ENCODE data around the gene SMARCA4. TPM values are rescaled to one million over a fixed set of nuclear protein-coding genes. Genes with fewer than 3 reads are reported as not detected.
A peak's percentile ranks its signal among the peaks of the same experiment; 100 is the strongest.

The SMARCA4 gene
- 34.7 TPM for total RNA-seq
- long read RNA-seq, full-length matches to known transcripts, result 4 of 80 reads
- long read RNA-seq, partial matches to known transcripts, result 71 of 80 reads
- long read RNA-seq, other reads (novel, unspliced or antisense), result 5 of 80 reads

DNA sequence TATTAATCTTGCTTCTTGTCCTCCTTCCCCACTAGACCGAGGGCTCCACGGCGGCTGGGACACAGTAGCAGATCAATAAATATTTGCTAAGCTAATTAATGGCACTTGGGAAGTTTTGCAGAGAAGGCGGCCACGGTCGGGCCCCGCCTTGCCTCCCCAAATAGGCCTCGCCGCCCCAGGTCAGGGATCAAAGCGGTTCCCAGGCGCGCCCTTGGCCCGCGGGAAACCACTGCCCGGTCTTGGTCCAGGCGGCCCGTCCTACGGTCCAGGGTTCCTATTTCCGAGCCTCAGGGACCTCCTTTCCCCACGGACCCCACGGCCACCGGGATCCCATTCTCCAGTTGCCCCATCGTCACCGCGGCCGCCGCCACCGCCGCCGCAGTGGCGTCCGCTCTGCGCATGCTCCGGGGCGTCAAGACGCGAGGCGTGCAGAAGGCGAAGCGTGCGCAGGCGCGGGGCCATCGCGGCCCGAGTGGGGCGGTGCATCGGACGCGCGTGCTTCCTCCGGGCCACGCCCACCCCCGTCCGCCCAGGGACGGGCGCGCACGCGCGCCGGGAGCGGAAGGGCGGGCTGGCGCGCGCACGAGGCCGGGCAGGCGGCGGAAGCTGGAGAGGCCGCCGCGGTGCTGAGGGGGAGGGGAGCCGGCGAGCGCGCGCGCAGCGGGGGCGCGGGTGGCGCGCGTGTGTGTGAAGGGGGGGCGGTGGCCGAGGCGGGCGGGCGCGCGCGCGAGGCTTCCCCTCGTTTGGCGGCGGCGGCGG is at the start of gene SMARCA4:
TSS of gene SMARCA4 (plus strand) at position 717 of the 759 bp plus-strand sequence. CDS start 23,122 bp downstream, outside the sequence.
- DNase-seq, result peak; percentile 99
- ATAC-seq (ENCODE audit: poor library complexity), result peak; percentile 98
- intact Hi-C loops (cut with DNase I), result no loop called here

DNA sequence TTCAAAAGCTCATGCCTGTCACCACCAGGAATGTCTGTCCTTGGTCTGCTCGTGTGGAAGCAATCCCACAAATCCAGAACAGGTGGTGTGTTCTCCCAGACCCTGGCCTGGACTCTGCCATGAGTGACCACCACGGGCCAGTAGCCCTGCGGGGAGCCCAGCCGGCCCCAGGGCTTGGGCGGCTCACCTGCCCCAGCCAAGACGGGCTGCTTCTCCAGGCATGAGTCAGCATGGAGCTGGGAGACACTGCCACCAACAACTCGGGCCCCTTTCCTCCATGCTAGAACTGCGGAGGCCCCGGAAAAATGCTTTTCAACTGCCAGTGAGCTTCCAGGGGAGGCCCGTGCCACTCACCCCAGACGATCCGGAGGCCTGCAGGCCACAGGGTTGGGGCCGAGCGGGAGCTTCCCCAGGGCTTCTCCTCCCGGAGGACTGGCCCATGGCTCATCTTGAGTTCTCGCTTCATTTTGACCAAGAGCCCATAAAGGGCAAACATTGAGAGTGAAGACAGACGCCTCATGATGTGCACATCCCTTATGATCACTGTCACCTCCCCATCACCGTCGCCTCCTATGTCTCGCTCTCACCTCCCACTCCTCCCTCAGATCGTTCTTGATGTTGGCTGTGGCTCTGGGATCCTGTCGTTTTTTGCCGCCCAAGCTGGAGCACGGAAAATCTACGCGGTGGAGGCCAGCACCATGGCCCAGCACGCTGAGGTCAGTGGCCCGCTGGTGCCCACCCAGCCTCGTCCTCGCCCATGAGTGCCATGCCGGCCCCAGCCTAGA is 49.1 kb upstream of the SMARCA4 start:
- ATAC-seq (ENCODE audit: poor library complexity) (no peak), DNase-seq (no peak)
- intact Hi-C loops (cut with DNase I), result no loop called here

DNA sequence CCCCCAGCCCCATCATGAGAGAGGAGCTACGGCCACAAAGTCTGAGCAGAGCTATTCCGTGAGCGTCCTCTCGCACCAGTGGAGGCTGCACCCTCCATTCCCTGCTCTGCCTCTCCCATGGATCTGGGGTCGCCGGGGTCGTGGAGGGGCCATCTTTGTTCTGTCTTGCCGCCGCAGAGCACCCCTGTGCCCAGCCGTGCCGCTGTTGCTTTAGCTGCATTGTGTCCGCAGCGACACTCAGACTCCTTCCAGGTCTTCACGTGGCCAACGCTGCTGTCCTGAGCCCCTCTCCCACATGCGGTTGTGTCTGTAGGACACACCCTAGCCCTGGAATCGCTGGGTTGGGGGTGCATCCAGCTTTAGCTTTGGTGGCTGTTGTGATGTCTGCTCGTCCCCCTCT is 48.2 kb upstream of the SMARCA4 start:
- ATAC-seq (ENCODE audit: poor library complexity) (no peak), DNase-seq (no peak)
- intact Hi-C loops (cut with DNase I), result no loop called here

DNA sequence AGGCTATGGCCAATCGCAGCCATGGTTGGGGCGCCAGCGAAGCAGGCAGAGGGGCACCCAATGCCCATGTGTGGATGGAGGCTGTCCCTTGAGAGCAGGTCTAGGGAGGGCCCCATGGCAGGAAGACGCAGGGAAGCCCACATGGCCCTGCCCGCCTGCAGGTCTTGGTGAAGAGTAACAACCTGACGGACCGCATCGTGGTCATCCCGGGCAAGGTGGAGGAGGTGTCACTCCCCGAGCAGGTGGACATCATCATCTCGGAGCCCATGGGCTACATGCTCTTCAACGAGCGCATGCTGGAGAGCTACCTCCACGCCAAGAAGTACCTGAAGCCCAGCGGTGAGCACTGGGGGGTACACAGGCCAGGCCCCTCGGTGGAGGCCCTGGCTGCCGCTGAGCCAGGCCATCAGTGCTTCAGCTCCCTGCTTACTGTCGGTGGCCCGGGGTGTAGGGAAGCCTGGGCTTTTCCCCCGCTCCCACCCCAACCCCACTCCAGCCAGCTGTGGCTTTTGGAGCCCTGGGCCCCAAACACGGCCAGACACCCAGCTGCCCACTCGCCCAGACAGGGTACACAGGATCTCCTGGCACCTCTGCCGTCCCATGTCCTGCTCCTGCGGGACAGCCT is 47.0 kb upstream of the SMARCA4 start:
- no peak for ATAC-seq (ENCODE audit: poor library complexity)
- intact Hi-C loops (cut with DNase I), result no loop called here
- no peak for DNase-seq

DNA sequence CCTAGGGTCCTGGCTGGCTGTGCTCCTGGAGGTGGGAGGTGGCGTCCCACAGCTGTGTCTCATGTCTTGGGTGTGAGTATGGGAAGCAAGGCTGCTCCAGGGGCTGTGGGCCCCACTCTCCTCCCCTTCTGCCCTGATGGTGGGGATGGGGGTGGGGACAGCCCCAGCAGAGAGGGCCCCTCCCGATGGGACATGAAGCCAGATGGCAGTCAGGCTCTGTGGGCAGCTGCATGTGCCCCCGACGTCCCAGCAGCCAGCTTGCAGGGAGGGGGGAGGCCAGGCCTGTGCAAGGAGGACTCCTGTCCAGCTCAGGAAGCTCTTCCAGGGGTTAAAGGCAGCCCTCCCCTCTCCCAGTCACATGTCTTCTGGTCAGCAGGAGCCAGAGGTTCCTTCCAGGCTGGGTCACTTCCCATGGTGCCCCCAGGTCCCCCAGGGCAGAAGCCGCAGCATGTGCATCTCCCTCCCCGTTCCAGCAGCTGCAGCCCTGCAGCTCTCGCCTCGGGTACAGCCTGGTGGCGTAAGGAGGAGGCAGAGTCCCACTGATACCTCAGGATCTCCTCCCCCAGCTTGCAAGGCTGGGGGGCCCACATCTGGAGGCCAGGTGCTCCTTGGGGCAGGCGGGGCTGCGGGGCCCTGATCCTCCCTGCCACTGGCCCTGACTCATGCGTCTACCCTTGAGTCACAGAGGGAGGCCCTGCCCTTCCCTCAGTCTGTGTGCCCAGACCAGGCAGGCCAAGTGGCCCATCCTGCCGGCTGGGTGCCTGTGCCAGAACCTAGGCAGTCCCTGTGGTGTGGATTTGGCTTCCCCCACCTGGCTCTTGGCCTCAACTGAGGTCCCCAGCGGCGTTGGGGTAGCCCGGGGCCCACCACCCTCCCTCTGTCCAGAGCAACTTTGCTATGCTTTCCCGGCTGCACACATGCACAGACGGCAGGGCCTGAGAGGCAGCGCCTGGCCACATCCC is 45.4 kb upstream of the SMARCA4 start:
- ATAC-seq (ENCODE audit: poor library complexity) (no peak), DNase-seq (no peak)
- intact Hi-C loops (cut with DNase I), result no loop called here

DNA sequence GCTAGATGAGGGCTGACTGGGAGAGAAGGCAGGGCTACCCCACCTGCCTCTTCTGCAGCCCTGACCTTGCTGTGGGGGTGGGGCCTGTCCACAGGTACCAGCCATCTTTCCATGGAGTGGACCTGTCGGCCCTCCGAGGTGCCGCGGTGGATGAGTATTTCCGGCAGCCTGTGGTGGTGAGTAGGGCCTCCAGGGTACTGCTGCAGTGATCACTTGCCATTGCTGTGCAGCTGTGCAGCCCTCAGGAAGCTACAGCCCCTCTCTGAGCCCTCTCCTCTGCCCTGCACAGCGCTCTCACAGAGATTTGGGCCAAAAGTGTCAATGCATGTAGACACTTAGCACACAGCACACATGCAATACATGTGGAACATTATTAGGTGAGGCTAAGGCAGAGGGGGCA is 44.2 kb upstream of the SMARCA4 start:
- ATAC-seq (ENCODE audit: poor library complexity) (no peak), DNase-seq (no peak)
- intact Hi-C loops (cut with DNase I), result no loop called here

DNA sequence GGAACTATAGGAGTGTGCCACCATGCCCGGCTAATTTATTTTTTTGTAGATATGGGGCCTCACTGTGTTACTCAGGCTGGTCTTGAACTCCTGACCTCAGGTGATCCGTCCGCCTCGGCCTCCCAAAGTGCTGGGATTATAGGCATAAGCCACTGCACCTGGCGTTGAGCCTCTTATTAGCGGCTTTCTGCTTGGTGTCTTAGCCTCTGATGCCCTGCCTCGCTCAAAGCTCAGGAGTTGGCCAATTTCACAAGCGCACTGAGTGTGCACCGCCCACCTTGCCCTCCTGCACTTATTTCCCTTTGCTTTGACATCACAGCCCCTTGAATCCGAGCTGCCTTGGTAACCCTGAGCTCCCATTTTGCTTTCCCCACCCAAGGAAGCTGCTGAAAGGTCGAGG is 42.5 kb upstream of the SMARCA4 start:
- intact Hi-C loops (cut with DNase I), result no loop called here
- DNase-seq (peak; percentile 22), ATAC-seq (ENCODE audit: poor library complexity) (no peak)

DNA sequence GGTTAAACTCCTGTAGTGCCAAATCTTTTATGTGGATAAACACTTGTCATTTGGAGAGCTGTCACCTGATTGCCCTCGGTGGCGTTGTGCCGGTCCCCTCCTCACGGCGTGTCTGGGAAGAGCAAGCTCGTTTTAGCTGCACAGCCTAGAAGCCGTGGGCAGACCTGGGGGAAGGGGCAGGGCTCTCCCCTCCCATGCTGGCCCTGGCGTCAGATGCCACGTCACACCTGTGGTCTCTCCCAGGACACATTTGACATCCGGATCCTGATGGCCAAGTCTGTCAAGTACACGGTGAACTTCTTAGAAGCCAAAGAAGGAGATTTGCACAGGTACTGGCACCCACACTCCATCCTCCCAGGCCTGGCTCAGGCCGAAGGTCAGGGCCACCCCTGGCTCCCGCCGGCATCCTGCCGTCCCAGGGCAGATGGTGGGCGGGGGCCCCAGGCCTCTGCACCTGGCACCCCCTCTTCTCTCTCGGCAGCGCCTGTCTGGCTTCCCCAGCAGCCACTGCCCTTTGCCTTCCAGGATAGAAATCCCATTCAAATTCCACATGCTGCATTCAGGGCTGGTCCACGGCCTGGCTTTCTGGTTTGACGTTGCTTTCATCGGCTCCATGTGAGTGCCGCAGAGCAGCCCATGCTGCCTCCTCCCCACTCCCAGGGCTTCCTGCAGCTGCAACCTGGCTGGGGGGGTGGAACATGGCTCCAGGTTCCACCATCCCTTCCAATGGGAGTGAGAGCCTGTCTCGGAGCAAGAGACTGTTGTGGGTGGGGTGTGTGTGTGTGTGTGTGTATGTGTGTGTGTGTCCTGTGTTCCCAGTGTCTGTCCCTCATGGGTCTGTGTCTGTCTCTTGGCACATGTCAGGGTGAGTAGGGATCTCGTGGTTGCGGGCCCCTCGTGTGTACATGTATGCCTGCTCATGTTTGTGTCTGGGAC is 41.2 kb upstream of the SMARCA4 start:
- no peak for DNase-seq
- intact Hi-C loops (cut with DNase I), result no loop called here
- ATAC-seq (ENCODE audit: poor library complexity), result peak; percentile 18

DNA sequence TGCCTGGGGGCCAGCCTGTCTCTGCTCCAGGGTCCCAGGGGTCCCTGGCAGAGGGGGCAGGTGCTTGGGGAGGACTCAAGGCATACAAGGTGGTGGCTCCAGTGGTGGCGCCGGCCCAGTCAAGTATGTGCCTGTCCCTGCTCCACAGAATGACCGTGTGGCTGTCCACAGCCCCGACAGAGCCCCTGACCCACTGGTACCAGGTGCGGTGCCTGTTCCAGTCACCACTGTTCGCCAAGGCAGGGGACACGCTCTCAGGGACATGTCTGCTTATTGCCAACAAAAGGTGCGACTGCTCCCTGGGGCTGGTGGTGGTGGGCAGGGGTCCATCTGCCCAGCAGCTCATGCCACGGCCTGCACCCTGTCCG is 40.6 kb upstream of the SMARCA4 start:
- no peak for DNase-seq
- ATAC-seq (ENCODE audit: poor library complexity), result no peak
- intact Hi-C loops (cut with DNase I), result no loop called here

DNA sequence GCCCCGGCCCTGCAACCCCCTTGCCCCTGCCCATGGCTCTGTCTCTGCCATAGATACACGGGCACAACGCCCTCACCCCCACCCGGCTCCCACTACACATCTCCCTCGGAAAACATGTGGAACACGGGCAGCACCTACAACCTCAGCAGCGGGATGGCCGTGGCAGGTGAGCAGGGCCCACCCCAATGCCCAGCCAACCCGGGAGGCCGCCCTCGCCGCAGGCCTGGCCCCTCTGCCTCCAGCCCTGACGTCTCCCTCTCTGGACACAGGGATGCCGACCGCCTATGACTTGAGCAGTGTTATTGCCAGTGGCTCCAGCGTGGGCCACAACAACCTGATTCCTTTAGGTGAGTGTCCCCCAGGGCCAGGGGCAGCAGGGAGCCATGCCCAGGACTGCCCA is 40.0 kb upstream of the SMARCA4 start:
- intact Hi-C loops (cut with DNase I), result no loop called here
- ATAC-seq (ENCODE audit: poor library complexity) (no peak), DNase-seq (no peak)

DNA sequence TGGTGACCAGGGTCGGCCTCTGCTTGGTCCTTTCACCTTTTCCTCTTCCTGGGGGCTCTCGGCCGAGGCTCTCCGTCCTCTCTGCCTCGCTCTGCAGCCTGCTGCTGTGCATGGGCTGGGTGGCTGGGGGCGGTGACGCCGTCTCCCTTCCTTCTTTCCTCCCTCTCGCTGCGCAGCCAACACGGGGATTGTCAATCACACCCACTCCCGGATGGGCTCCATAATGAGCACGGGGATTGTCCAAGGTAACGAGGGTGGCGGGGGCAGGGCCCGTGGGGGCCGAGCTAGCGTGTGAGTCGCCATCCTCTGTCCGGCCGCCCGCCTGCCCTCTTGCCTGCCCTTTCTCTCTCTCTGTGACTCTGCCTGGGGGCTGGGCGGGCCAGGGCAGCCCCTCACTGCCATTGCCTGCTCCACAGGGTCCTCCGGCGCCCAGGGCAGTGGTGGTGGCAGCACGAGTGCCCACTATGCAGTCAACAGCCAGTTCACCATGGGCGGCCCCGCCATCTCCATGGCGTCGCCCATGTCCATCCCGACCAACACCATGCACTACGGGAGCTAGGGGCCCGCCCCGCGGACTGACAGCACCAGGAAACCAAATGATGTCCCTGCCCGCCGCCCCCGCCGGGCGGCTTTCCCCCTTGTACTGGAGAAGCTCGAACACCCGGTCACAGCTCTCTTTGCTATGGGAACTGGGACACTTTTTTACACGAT is 39.5 kb upstream of the SMARCA4 start:
- DNase-seq (no peak), ATAC-seq (ENCODE audit: poor library complexity) (peak; percentile 5)
- intact Hi-C loops (cut with DNase I), result no loop called here

DNA sequence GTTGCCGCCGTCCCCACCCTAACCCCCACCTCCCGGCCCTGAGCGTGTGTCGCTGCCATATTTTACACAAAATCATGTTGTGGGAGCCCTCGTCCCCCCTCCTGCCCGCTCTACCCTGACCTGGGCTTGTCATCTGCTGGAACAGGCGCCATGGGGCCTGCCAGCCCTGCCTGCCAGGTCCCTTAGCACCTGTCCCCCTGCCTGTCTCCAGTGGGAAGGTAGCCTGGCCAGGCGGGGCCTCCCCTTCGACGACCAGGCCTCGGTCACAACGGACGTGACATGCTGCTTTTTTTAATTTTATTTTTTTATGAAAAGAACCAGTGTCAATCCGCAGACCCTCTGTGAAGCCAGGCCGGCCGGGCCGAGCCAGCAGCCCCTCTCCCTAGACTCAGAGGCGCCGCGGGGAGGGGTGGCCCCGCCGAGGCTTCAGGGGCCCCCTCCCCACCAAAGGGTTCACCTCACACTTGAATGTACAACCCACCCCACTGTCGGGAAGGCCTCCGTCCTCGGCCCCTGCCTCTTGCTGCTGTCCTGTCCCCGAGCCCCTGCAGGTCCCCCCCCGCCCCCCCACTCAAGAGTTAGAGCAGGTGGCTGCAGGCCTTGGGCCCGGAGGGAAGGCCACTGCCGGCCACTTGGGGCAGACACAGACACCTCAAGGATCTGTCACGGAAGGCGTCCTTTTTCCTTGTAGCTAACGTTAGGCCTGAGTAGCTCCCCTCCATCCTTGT is 38.8 kb upstream of the SMARCA4 start:
- DNase-seq, result peak; percentile 32
- intact Hi-C loops (cut with DNase I), result no loop called here
- no peak for ATAC-seq (ENCODE audit: poor library complexity)

DNA sequence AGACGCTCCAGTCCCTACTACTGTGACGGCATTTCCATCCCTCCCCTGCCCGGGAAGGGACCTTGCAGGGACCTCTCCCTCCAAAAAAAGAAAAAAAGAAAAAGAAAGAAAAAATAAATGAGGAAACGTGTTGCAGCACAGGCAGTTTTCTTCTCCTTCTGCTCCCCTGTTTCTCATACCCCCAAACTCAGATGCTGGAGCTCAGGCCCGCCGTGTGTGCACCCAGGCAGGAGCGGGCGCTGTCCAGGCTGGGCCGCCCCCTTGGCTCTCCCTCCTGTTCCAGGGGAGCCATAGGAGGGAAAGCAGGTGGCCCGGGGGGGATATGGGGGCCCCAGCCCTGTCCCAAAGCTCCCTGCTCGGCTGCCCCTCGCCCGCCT is 38.2 kb upstream of the SMARCA4 start:
- ATAC-seq (ENCODE audit: poor library complexity) (no peak), DNase-seq (peak; percentile 21)
- intact Hi-C loops (cut with DNase I), result no loop called here

DNA sequence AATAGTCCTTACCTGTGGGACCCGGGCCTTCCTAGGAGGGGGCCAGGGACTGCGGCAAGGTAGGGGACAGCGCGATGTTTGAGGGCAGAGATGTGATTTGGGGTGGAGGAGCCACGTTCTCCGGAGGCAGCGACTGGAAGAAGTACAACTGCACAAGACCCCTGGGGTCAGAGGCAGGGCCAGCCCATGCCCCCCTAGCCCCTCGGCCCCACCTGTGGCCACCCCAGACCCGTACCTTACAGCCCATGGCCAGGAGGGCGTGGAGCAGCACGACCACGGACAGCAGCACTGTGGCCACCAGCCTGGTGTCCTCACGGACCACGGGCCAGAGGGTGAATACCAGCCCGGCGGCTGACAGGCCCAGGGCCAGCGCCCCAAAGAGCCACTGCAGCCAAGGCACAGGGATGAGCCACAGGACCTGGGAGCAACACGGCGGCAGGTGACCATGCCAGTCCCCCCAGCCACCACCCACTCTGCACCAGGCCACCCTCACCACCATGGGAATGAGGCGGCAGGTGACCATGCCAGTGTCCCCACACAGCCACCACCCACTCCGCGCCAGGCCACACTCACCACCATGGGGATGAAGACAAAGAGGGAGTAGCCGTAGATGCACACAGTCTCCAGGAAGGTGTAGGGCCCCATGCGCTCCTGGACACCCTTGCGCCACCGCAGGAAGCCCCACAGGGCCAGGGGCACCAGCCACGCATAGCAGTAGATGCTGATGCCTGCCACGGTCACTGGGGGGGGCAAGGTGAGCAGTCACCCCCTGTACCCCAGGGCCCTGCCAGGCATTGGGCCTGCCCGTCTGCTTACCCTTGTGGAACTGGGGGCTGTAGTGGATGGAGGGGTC is 37.3 kb upstream of the SMARCA4 start:
- DNase-seq, result peak; percentile 24
- intact Hi-C loops (cut with DNase I), result no loop called here
- ATAC-seq (ENCODE audit: poor library complexity), result no peak

DNA sequence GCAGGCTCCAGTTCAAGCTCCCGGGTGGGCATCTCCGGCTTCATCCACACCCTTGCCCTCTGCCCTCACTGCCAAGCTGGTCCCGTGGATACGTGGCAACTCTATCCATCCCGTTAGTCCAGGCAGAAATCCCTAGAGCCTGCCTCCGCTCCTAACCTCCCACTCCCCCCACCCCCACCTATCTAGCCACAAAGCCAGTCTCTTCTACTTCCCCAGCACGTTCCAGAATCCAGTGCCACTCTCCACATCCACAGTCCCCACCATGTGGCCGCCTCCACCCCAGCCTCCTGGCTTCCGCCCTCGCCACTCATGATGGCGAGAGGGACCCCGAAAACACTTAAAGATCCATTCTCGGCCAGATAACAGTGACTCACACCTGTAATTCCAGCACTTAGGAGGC is 36.2 kb upstream of the SMARCA4 start:
- no peak for DNase-seq
- ATAC-seq (ENCODE audit: poor library complexity), result no peak
- intact Hi-C loops (cut with DNase I), result no loop called here

All from Right ventricle myocardium superior (tissue), 1 donor.